ENCODE measurements around the gene TGFB1. TPM values are rescaled to one million over a fixed set of nuclear protein-coding genes. Genes with fewer than 3 reads are reported as not detected.
A peak's percentile ranks its signal among the peaks of the same experiment; 100 is the strongest.

Gene TGFB1
- total RNA-seq, 1 experiment from 2014 or later = 54.6 TPM

GRCh38 chr19:41363753-41364523 is 10.2 kb upstream of the TGFB1 start, which contains the start of gene B9D2:
B9D2 (minus strand) TSS chr19:41364149; CDS start chr19:41363519, 630 bp downstream.
- TSS peak; percentile 87 for BruUV-seq (replicated peaks)
- ATAC-seq = peak; percentile 96
- Histone ChIP-seq H3K4me1 (ENCODE audit: control insufficient read depth in 1 of 2, insufficient read depth in 2 of 2, low read length in 2 of 2) (peaks cover 8 to 45% of the 10 kb centered on the region in 2 experiments; a peak in 3 of 4 replicates), H2AFZ (ENCODE audit: low read depth, low read length, poor library complexity, severe bottlenecking) (no peak within 1 kb of the TSS), H3K4me2 (ENCODE audit: low read length) (peak within 1 kb of the TSS; percentile 89), H3K27me3 (ENCODE audit: insufficient read depth, low read length) (no peaks in the 10 kb centered on the region), H4K20me1 (ENCODE audit: insufficient read depth) (no peaks in the 10 kb centered on the region), H3K36me3 (ENCODE audit: control insufficient read depth in 1 of 2, insufficient read depth in 2 of 2, low read length in 2 of 2) (no peaks in the 10 kb centered on the region), H3K9me2 (ENCODE audit: insufficient read depth) (no peaks in the 10 kb centered on the region), H3K9me3 (ENCODE audit: control insufficient read depth in 1 of 2, insufficient read depth in 1 of 2, low read depth in 1 of 2, low read length in 2 of 2) (no peaks in the 10 kb centered on the region), H3K27ac (ENCODE audit: low read depth, low read length) (peak within 1 kb of the TSS; percentile 89), H3K9ac (ENCODE audit: low read length) (peak within 1 kb of the TSS; percentile 77), H3K4me3 (replicated peaks in 1 of 2; ENCODE audit: low read depth in 1 of 2, low read length in 2 of 2) (peak within 1 kb of the TSS; percentile 69 to 70), H3K79me2 (ENCODE audit: insufficient read depth, low read length) (peaks cover 12% of the 10 kb centered on the region; the same call in 1 of the 2 replicates)
- ChIA-PET CTCF (interaction anchor here (1.0 to 3.3 kb wide), 9 partner anchors 9 to 207 kb away, joined by 3 to 54 read pairs (median 6); partner anchors contain the start of genes DMAC2 and TGFB1), RAD21 (ENCODE audit: low non-redundant PET in 1 of 2, low total read pairs in 2 of 2, uncharacterized antibody in 2 of 2, unreplicated experiment in 2 of 2) (interaction anchor here in 1 of 2 experiments (1.1 kb wide), 1 partner anchor 12 kb away, joined by 4 read pairs; no protein-coding TSS in a partner anchor), POLR2A (interaction anchor here (0.9 to 2.1 kb wide), 7 partner anchors 9 to 520 kb away, joined by 3 to 13 read pairs (median 4); partner anchors contain the start of gene DMAC2)
- DNase-seq (ENCODE audit: low read depth, low spot score) = peak; percentile 96
- intact Hi-C loops (cut with micrococcal nuclease) = no loop called here
- peak; percentile 86 for TF ChIP-seq TCF7L2 (IDR thresholded peaks at IDR 0.05; ENCODE audit: borderline replicate concordance, extremely low read depth, insufficient read depth, insufficient read length)
- TF ChIP-seq POLR2AphosphoS5 (IDR thresholded peaks at IDR 0.05; ENCODE audit: low read depth, low read length) = peak; percentile 76
- TF ChIP-seq POLR2A (IDR thresholded peaks at IDR 0.05; ENCODE audit: borderline replicate concordance, extremely low read depth, insufficient read depth, insufficient read length) = peak; percentile 63
- TF ChIP-seq ZFX (IDR thresholded peaks at IDR 0.05) = 0 out of 2 replicates have a peak, but pooled peaks have one; percentile 42
- no peak for TF ChIP-seq ZBTB33 (IDR thresholded peaks at IDR 0.05; ENCODE audit: extremely low read depth, insufficient replicate concordance, low read length)
- TF ChIP-seq JUND (IDR thresholded peaks at IDR 0.05) = no peak
- peak; percentile 76 for TF ChIP-seq EGR1 (IDR thresholded peaks at IDR 0.05; ENCODE audit: low read depth)
- TF ChIP-seq RAD21 (IDR thresholded peaks at IDR 0.05; ENCODE audit: low read depth) = no peak
- TF ChIP-seq EZH2phosphoT487 (IDR thresholded peaks at IDR 0.05; ENCODE audit: borderline replicate concordance) = no peak
- TF ChIP-seq MAX (IDR thresholded peaks at IDR 0.05) = no peak
- TF ChIP-seq SRF (IDR thresholded peaks at IDR 0.05; ENCODE audit: low read depth) = peak; percentile 90
- TF ChIP-seq ZNF274 (IDR thresholded peaks at IDR 0.05; ENCODE audit: low read depth, low read length) = no peak
- TF ChIP-seq ATF3 (IDR thresholded peaks at IDR 0.05) = no peak
- TF ChIP-seq CBX3 (IDR thresholded peaks at IDR 0.05; ENCODE audit: low read depth) = no peak
- peak; percentile 99 for TF ChIP-seq YY1 (IDR thresholded peaks at IDR 0.05; ENCODE audit: extremely low read depth, insufficient replicate concordance, low read depth, low read length)
- no peak; the same call in 1 of the 2 replicates for TF ChIP-seq ELF1 (IDR thresholded peaks at IDR 0.05; ENCODE audit: borderline replicate concordance, low read depth)
- no peak for TF ChIP-seq FOSL1 (IDR thresholded peaks at IDR 0.05; ENCODE audit: low read depth)
- no peak for TF ChIP-seq REST (IDR thresholded peaks at IDR 0.05; ENCODE audit: low read depth)
- TF ChIP-seq SIN3A (IDR thresholded peaks at IDR 0.05; ENCODE audit: low read depth) = no peak
